ENCODE data around the gene SIGLEC12.

The SIGLEC12 gene

DNA sequence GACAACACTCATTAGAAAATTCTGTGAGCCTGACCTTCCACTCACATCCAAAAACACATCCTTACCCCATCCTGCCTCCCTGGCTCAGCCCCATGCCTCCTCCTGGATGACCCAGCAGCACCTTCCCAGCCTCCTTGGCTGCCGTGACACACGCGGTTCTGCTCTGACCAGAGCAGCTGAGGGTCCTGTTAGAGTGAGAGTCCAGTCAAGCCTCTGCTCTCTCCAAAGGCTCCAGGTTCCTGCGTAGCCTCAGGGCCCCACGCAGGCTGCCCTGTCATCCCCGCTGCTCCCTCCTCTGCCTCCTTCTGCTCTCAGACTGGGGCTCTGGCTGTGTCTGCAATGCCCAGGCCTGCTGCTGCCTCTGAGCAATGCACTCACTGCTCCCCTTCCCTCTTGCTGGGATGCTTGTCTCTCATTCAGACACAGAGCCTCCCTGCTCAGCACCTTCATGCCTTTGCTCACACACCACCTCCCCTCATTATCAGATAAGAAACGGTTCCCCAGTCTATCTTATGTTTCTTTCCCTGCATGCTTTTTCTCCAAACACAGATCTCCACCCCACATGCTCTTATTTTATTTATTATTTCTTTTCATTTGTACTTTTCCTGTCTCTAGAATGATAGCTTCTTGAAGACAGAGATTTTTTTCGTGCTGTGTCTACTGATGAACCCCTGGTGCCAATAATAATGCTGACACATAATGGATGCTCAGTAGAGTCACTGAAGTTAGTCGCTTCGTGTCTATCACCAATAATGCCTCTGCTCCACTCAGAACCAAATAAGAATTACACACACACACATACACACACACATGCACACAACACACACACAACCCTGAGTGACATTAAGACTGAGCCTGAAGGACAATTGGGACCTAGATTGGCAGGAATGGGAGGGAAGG lies 40.1 kb upstream of the SIGLEC12 start:
- Histone ChIP-seq H3K27ac (ENCODE audit: low read length) (no peak overlapping the region), H3K4me3 (ENCODE audit: low read depth in 1 of 2, low read length in 2 of 2) (no peak overlapping the region), H3K27me3 (ENCODE audit: low read depth, low read length) (no peaks in the 10 kb centered on the region), H3K4me1 (ENCODE audit: control insufficient read depth in 1 of 2, insufficient read depth in 2 of 2, low read length in 2 of 2) (no peaks in the 10 kb centered on the region), H3K36me3 (ENCODE audit: control insufficient read depth in 1 of 2, insufficient read depth in 2 of 2, low read length in 2 of 2) (no peaks in the 10 kb centered on the region), H3K9me3 (ENCODE audit: control insufficient read depth in 1 of 2, low read length in 2 of 2) (no peaks in the 10 kb centered on the region)

DNA sequence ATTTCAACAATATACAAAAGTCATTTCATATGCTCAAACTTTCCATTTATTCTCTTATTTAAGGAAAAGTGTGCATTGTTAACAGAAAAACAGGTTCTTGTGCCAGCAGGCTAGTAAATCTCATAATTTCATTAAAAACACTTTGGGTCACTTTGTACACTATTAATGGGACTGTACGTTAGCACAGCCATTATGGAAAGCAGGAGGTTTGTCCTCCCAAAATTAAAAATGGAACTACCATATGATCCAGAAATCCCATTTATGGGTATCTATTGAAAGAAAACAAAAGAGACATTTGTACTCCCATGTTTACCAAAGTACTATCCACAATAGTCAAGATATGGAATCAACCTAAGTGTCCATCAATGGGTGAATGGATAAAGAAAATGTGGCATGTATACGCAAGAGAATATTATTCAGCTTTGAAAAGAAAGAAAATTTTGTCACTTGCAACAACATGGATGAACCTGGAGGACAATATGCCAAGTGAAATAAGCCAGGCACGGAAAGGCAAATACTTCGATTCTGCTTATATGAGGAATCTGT lies 38.3 kb upstream of the SIGLEC12 start:
- Histone ChIP-seq H3K4me1 (ENCODE audit: control insufficient read depth in 1 of 2, insufficient read depth in 2 of 2, low read length in 2 of 2) (no peaks in the 10 kb centered on the region), H3K9me3 (ENCODE audit: control insufficient read depth in 1 of 2, low read length in 2 of 2) (no peaks in the 10 kb centered on the region), H3K27me3 (ENCODE audit: low read depth, low read length) (no peaks in the 10 kb centered on the region), H3K27ac (ENCODE audit: low read length) (no peak overlapping the region), H3K36me3 (ENCODE audit: control insufficient read depth in 1 of 2, insufficient read depth in 2 of 2, low read length in 2 of 2) (no peaks in the 10 kb centered on the region), H3K4me3 (ENCODE audit: low read depth in 1 of 2, low read length in 2 of 2) (no peak overlapping the region)

- Histone ChIP-seq H3K9me3 (ENCODE audit: control insufficient read depth in 1 of 2, low read length in 2 of 2) (no peaks in the 10 kb centered on the region), H3K4me3 (ENCODE audit: low read depth in 1 of 2, low read length in 2 of 2) (no peak overlapping the region), H3K27me3 (ENCODE audit: low read depth, low read length) (peaks cover 5% of the 10 kb centered on the region), H3K27ac (ENCODE audit: low read length) (no peak overlapping the region), H3K4me1 (ENCODE audit: control insufficient read depth in 1 of 2, insufficient read depth in 2 of 2, low read length in 2 of 2) (no peaks in the 10 kb centered on the region), H3K36me3 (ENCODE audit: control insufficient read depth in 1 of 2, insufficient read depth in 2 of 2, low read length in 2 of 2) (no peaks in the 10 kb centered on the region)
These were observed 33.9 kb upstream of the SIGLEC12 start for GRCh38 chr19:51535535-51535934.

- H3K4me3 ChIP-seq (ENCODE audit: low read depth in 1 of 2, low read length in 2 of 2): no peak within 1 kb of the TSS
- no peak within 1 kb of the TSS for H3K27ac ChIP-seq (ENCODE audit: low read length)
- no peaks in the 10 kb centered on the region for H3K36me3 ChIP-seq (ENCODE audit: control insufficient read depth in 1 of 2, insufficient read depth in 2 of 2, low read length in 2 of 2)
- H3K4me1 ChIP-seq (ENCODE audit: control insufficient read depth in 1 of 2, insufficient read depth in 2 of 2, low read length in 2 of 2): no peaks in the 10 kb centered on the region
- H3K27me3 ChIP-seq (ENCODE audit: low read depth, low read length): peaks cover 5% of the 10 kb centered on the region
- no peaks in the 10 kb centered on the region for H3K9me3 ChIP-seq (ENCODE audit: control insufficient read depth in 1 of 2, low read length in 2 of 2)
These were observed 30.0 kb upstream of the SIGLEC12 start, which contains the start of gene SIGLEC6 for GRCh38 chr19:51531349-51532315. TSS of gene SIGLEC6 (minus strand) at chr19:51531670. CDS start at chr19:51531648, 22 bp downstream.

- Histone ChIP-seq H3K4me3 (ENCODE audit: low read depth in 1 of 2, low read length in 2 of 2) (no peak overlapping the region), H3K4me1 (ENCODE audit: control insufficient read depth in 1 of 2, insufficient read depth in 2 of 2, low read length in 2 of 2) (no peaks in the 10 kb centered on the region), H3K27ac (ENCODE audit: low read length) (no peak overlapping the region), H3K36me3 (ENCODE audit: control insufficient read depth in 1 of 2, insufficient read depth in 2 of 2, low read length in 2 of 2) (no peaks in the 10 kb centered on the region), H3K9me3 (ENCODE audit: control insufficient read depth in 1 of 2, low read length in 2 of 2) (no peaks in the 10 kb centered on the region), H3K27me3 (ENCODE audit: low read depth, low read length) (peaks cover 8% of the 10 kb centered on the region)
These were observed 29.0 kb upstream of the SIGLEC12 start for GRCh38 chr19:51530616-51531015.

DNA sequence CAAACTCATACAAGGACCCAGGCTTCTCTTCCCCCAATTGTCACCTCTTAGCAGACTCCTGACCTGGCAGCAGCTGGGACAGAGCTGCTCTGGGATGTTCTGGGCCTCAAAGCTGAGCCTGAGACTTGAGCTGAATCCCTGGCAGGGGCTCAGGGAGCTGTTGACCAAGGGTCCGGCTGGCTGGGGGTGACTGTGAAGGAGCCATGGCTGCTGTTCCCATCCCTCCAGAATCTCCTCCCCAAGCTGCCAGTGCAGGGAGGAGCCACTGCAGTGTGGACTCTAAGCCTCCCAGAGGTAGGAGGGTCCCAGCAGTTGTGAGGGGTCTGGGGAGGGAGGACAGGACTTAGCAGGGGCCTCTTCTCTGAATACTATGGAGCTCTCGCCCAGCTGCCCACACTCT lies 27.7 kb upstream of the SIGLEC12 start:
- Histone ChIP-seq H3K27me3 (ENCODE audit: low read depth, low read length) (peaks cover 8% of the 10 kb centered on the region), H3K4me3 (ENCODE audit: low read depth in 1 of 2, low read length in 2 of 2) (no peak overlapping the region), H3K36me3 (ENCODE audit: control insufficient read depth in 1 of 2, insufficient read depth in 2 of 2, low read length in 2 of 2) (no peaks in the 10 kb centered on the region), H3K27ac (ENCODE audit: low read length) (no peak overlapping the region), H3K9me3 (ENCODE audit: control insufficient read depth in 1 of 2, low read length in 2 of 2) (no peaks in the 10 kb centered on the region), H3K4me1 (ENCODE audit: control insufficient read depth in 1 of 2, insufficient read depth in 2 of 2, low read length in 2 of 2) (no peaks in the 10 kb centered on the region)

DNA sequence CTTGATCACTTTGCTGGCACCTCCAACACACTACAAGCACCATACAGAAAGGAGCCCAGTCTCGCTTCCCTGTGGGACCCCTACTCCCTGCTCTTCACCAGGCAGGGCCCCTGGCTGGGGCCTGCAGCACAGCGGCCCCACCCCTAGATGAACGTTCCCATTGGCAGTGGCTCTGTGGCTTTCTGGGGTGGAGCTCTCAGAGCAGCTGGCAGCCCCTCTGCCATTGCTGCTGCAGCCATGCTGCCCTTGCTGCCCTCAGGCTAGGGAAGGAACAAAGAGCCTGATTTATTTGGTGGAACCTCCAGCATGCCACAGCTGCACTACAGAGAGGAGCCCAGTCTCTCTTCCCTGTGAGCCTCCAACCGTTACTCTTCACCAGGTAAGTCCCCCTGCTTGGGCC lies 24.1 kb upstream of the SIGLEC12 start:
- Histone ChIP-seq H3K9me3 (ENCODE audit: control insufficient read depth in 1 of 2, low read length in 2 of 2) (peaks cover 0 to 3% of the 10 kb centered on the region in 2 donors), H3K4me3 (ENCODE audit: low read depth in 1 of 2, low read length in 2 of 2) (no peak overlapping the region), H3K36me3 (ENCODE audit: control insufficient read depth in 1 of 2, insufficient read depth in 2 of 2, low read length in 2 of 2) (no peaks in the 10 kb centered on the region), H3K27me3 (ENCODE audit: low read depth, low read length) (peaks cover 3% of the 10 kb centered on the region), H3K27ac (ENCODE audit: low read length) (no peak overlapping the region), H3K4me1 (ENCODE audit: control insufficient read depth in 1 of 2, insufficient read depth in 2 of 2, low read length in 2 of 2) (no peaks in the 10 kb centered on the region)

GRCh38 chr19:51524666-51525264 lies 23.2 kb upstream of the SIGLEC12 start:
- Histone ChIP-seq H3K9me3 (ENCODE audit: control insufficient read depth in 1 of 2, low read length in 2 of 2) (peaks cover 0 to 3% of the 10 kb centered on the region in 2 donors), H3K27me3 (ENCODE audit: low read depth, low read length) (peaks cover 3% of the 10 kb centered on the region), H3K4me1 (ENCODE audit: control insufficient read depth in 1 of 2, insufficient read depth in 2 of 2, low read length in 2 of 2) (no peaks in the 10 kb centered on the region), H3K27ac (ENCODE audit: low read length) (no peak overlapping the region), H3K4me3 (ENCODE audit: low read depth in 1 of 2, low read length in 2 of 2) (no peak overlapping the region), H3K36me3 (ENCODE audit: control insufficient read depth in 1 of 2, insufficient read depth in 2 of 2, low read length in 2 of 2) (no peaks in the 10 kb centered on the region)

- no peak overlapping the region for H3K27ac ChIP-seq (ENCODE audit: low read length)
- H3K27me3 ChIP-seq (ENCODE audit: low read depth, low read length): peaks cover 3% of the 10 kb centered on the region
- no peaks in the 10 kb centered on the region for H3K36me3 ChIP-seq (ENCODE audit: control insufficient read depth in 1 of 2, insufficient read depth in 2 of 2, low read length in 2 of 2)
- H3K4me1 ChIP-seq (ENCODE audit: control insufficient read depth in 1 of 2, insufficient read depth in 2 of 2, low read length in 2 of 2): no peaks in the 10 kb centered on the region
- H3K9me3 ChIP-seq (ENCODE audit: control insufficient read depth in 1 of 2, low read length in 2 of 2): peaks cover 0 to 3% of the 10 kb centered on the region in 2 donors
- no peak overlapping the region for H3K4me3 ChIP-seq (ENCODE audit: low read depth in 1 of 2, low read length in 2 of 2)
These were observed 20.2 kb upstream of the SIGLEC12 start for GRCh38 chr19:51521781-51522180.

DNA sequence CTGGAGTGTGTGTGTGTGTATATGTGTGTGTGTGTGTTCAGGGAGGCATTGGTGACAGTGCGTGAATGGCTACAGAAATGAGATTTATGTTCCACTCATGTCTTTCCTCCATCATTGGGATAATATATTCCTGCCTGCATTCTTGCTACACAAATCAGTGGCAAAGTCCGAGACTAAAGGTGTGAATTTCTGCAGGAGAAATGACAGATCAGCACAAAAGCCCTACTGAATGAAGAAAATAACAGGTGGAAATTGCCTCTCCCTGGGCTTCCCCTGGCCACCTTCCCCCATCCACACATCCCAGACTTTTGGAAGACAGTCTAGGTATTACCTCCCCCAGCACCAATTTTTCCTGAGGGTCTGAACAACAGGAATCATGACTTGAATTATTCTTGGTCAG lies 19.8 kb upstream of the SIGLEC12 start:
- Histone ChIP-seq H3K9me3 (ENCODE audit: control insufficient read depth in 1 of 2, low read length in 2 of 2) (peaks cover 0 to 3% of the 10 kb centered on the region in 2 donors), H3K27me3 (ENCODE audit: low read depth, low read length) (peaks cover 3% of the 10 kb centered on the region), H3K4me1 (ENCODE audit: control insufficient read depth in 1 of 2, insufficient read depth in 2 of 2, low read length in 2 of 2) (no peaks in the 10 kb centered on the region), H3K27ac (ENCODE audit: low read length) (no peak overlapping the region), H3K36me3 (ENCODE audit: control insufficient read depth in 1 of 2, insufficient read depth in 2 of 2, low read length in 2 of 2) (no peaks in the 10 kb centered on the region), H3K4me3 (ENCODE audit: low read depth in 1 of 2, low read length in 2 of 2) (no peak overlapping the region)

- Histone ChIP-seq H3K27me3 (ENCODE audit: low read depth, low read length) (no peaks in the 10 kb centered on the region), H3K4me3 (ENCODE audit: low read depth in 1 of 2, low read length in 2 of 2) (no peak overlapping the region), H3K9me3 (ENCODE audit: control insufficient read depth in 1 of 2, low read length in 2 of 2) (peaks cover 0 to 3% of the 10 kb centered on the region in 2 donors)
These were observed 19.1 kb upstream of the SIGLEC12 start for GRCh38 chr19:51520728-51521127.

More at GRCh38 chr19:51520728-51521127, 19.1 kb upstream of the SIGLEC12 start:
- Histone ChIP-seq H3K4me1 (ENCODE audit: control insufficient read depth in 1 of 2, insufficient read depth in 2 of 2, low read length in 2 of 2) (no peaks in the 10 kb centered on the region), H3K27ac (ENCODE audit: low read length) (no peak overlapping the region), H3K36me3 (ENCODE audit: control insufficient read depth in 1 of 2, insufficient read depth in 2 of 2, low read length in 2 of 2) (no peaks in the 10 kb centered on the region)

All from muscle layer of duodenum (tissue), 2 donors.